ENCODE data around the gene PRR19. TPM values are rescaled to one million over a fixed set of nuclear protein-coding genes. Genes with fewer than 3 reads are reported as not detected.

The PRR19 gene
- total and polyA plus RNA-seq, 8 donors = 0.68 to 0.98 TPM; not detected in 6

DNA sequence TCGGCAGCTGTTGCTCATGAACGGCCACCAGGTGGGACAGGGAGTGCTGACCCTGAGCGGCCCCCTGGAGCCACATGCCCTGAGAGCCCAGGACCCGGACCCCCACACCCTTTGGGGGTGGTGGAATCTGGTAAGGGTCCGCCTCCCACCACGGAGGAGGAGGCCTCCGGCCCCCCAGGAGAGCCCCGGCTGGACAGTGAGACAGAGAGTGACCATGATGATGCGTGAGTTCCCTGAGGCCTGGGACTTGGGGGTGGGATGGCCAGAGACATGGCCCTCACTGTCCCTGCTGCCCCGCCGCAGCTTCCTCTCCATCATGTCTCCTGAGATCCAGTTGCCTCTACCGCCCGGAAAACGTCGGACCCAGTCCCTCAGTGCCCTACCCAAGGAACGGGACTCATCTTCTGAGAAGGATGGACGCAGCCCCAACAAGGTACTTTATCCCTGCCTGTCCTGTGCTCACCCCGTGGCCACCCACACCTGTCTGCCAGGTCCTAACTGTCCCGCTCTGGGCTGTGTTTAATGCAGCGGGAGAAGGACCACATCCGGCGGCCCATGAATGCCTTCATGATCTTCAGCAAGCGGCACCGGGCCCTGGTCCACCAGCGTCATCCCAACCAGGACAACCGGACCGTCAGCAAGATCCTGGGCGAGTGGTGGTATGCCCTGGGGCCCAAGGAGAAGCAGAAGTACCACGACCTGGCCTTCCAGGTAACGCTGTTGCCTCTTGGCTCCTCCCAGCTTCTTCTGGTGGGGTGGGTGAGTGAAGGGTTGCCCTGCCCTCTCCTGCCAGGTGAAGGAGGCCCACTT lies 14.7 kb upstream of the PRR19 start:
- H3K27ac ChIP-seq = peak overlapping the region; percentile 12 to 100 (median 76)
- no peak for DNase-seq
- WGBS, 5 donors = 87 to 90% (median 88%) methylated on average over 24 to 30 of the region's 30 CpGs
- peak overlapping the region in 1 of 4 donors; percentile 71 for H3K4me3 ChIP-seq
- H3K36me3 ChIP-seq = peaks cover 51 to 57% (median 56%) of the 10 kb centered on the region in 4 donors
- H3K4me1 ChIP-seq = peaks cover 33 to 79% (median 59%) of the 10 kb centered on the region in 4 donors
- intact Hi-C loops (cut with DNase I; ENCODE audit: low total_unique reads) = loop anchor here (5.0 kb wide), 1 partner anchor 40 kb away; no protein-coding TSS in a partner anchor
- H3K27me3 ChIP-seq = no peaks in the 10 kb centered on the region
- no peaks in the 10 kb centered on the region for H3K9me3 ChIP-seq
- no peak for TF ChIP-seq EP300 (IDR thresholded peaks at IDR 0.05)
- TF ChIP-seq, protein P1, sequence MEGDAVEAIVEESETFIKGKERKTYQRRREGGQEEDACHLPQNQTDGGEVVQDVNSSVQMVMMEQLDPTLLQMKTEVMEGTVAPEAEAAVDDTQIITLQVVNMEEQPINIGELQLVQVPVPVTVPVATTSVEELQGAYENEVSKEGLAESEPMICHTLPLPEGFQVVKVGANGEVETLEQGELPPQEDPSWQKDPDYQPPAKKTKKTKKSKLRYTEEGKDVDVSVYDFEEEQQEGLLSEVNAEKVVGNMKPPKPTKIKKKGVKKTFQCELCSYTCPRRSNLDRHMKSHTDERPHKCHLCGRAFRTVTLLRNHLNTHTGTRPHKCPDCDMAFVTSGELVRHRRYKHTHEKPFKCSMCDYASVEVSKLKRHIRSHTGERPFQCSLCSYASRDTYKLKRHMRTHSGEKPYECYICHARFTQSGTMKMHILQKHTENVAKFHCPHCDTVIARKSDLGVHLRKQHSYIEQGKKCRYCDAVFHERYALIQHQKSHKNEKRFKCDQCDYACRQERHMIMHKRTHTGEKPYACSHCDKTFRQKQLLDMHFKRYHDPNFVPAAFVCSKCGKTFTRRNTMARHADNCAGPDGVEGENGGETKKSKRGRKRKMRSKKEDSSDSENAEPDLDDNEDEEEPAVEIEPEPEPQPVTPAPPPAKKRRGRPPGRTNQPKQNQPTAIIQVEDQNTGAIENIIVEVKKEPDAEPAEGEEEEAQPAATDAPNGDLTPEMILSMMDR (IDR thresholded peaks at IDR 0.05) = no peak
- no peak for TF ChIP-seq POLR2A (IDR thresholded peaks at IDR 0.05)
- TF ChIP-seq POLR2AphosphoS5 (IDR thresholded peaks at IDR 0.05) = no peak

DNA sequence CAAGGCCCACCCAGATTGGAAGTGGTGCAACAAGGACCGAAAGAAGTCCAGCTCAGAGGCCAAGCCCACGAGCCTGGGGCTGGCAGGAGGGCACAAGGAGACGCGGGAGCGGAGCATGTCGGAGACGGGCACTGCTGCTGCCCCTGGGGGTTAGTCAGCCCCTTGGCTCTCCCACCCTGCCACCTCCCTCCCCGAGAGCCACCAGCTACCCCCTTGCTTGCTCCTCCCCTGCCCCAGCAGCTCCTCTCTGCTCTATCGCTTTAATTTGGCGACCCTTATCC lies 14.2 kb upstream of the PRR19 start:
- Histone ChIP-seq H3K27me3 (no peaks in the 10 kb centered on the region), H3K9me3 (no peaks in the 10 kb centered on the region), H3K27ac (peak overlapping the region in 1 of 5 donors; percentile 100), H3K4me1 (peaks cover 28 to 76% (median 55%) of the 10 kb centered on the region in 4 donors), H3K36me3 (peaks cover 57 to 62% (median 62%) of the 10 kb centered on the region in 4 donors), H3K4me3 (no peak overlapping the region)
- no peak for DNase-seq
- TF ChIP-seq EP300 (IDR thresholded peaks at IDR 0.05) (no peak), POLR2AphosphoS5 (IDR thresholded peaks at IDR 0.05) (no peak), POLR2A (IDR thresholded peaks at IDR 0.05) (no peak)
- TF ChIP-seq, protein P1 (IDR thresholded peaks at IDR 0.05) = no peak
- WGBS, 5 donors = 88 to 90% (median 90%) methylated on average over 10 of the region's 10 CpGs
- intact Hi-C loops (cut with DNase I; ENCODE audit: low total_unique reads) = loop anchor here (5.0 kb wide), 1 partner anchor 40 kb away; no protein-coding TSS in a partner anchor

DNA sequence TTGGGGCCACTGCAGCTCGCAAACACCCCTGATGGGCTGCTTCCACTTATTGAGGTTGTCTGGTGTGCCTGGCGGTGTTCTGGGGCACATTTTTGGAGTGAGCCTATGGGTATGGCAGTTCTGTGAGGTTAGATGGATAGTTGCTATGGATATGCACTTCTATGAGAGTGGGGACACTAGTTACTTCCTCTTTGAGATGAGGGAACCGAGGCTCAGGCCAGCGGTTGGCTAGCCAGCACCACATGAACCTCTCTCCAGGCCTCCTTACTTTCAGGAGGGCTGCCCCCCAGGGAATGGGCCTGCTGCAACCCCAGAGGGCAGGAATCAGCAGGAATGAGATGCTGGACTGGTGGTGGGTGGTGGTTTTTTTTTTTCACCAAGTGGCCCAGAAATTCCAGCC lies 13.5 kb upstream of the PRR19 start:
- Histone ChIP-seq H3K27me3 (no peaks in the 10 kb centered on the region), H3K36me3 (peaks cover 63 to 69% (median 68%) of the 10 kb centered on the region in 4 donors), H3K4me3 (no peak overlapping the region), H3K9me3 (no peaks in the 10 kb centered on the region), H3K4me1 (peaks cover 22 to 70% (median 49%) of the 10 kb centered on the region in 4 donors), H3K27ac (peak overlapping the region in 1 of 5 donors; percentile 15)
- intact Hi-C loops (cut with DNase I; ENCODE audit: low total_unique reads) = loop anchor here (5.0 kb wide), 1 partner anchor 41 kb away; no protein-coding TSS in a partner anchor
- WGBS, 5 donors = 76 to 92% (median 82%) methylated on average over 4 of the region's 4 CpGs
- DNase-seq = no peak
- TF ChIP-seq EP300 (IDR thresholded peaks at IDR 0.05) = no peak
- TF ChIP-seq POLR2A (IDR thresholded peaks at IDR 0.05) = no peak
- no peak for TF ChIP-seq POLR2AphosphoS5 (IDR thresholded peaks at IDR 0.05)
- TF ChIP-seq, protein P1 (IDR thresholded peaks at IDR 0.05) = no peak

DNA sequence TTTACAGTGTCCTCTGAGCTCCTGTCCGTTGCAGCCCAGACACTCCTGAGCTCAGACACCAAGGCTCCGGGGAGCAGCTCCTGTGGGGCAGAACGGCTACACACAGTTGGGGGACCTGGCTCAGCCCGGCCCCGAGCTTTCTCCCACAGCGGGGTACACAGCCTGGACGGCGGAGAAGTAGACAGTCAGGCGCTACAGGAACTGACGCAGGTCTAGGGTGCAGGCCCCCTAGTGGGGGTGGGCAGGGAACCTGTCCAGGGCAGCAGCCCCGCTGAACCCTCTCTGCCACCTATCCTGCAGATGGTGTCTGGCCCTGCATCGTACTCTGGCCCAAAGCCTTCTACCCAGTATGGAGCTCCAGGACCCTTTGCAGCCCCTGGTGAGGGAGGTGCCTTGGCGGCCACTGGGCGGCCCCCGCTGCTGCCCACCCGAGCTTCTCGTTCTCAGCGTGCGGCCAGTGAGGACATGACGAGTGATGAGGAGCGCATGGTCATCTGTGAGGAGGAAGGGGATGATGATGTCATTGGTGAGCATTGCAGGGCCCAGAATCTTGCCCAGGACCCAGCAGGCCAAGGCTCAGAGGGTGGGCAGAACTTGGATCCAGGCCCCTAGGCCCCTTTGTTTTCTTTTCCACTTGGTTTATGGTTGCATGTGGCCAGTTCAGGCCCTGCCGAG lies 12.9 kb upstream of the PRR19 start:
- no peaks in the 10 kb centered on the region for H3K27me3 ChIP-seq
- DNase-seq = no peak
- WGBS, 5 donors = 85 to 94% (median 91%) methylated on average over 18 to 22 of the region's 22 CpGs
- intact Hi-C loops (cut with DNase I; ENCODE audit: low total_unique reads) = loop anchor here (5.0 kb wide), 1 partner anchor 42 kb away; no protein-coding TSS in a partner anchor
- H3K4me3 ChIP-seq = no peak overlapping the region
- no peak for TF ChIP-seq POLR2A (IDR thresholded peaks at IDR 0.05)
- TF ChIP-seq, protein P1 (IDR thresholded peaks at IDR 0.05) = no peak
- no peak for TF ChIP-seq EP300 (IDR thresholded peaks at IDR 0.05)
- TF ChIP-seq POLR2AphosphoS5 (IDR thresholded peaks at IDR 0.05) = no peak
- peaks cover 21 to 68% (median 47%) of the 10 kb centered on the region in 4 donors for H3K4me1 ChIP-seq
- H3K36me3 ChIP-seq = peaks cover 69 to 75% (median 74%) of the 10 kb centered on the region in 4 donors
- H3K27ac ChIP-seq = peak overlapping the region in 1 of 5 donors; percentile 15
- no peaks in the 10 kb centered on the region for H3K9me3 ChIP-seq

All from stomach (tissue), 9 donors.